ENCODE results near the gene CTRB1.

GRCh38 chr16:75233611-75233938 is 14.8 kb downstream of the CTRB1 start:
- no peak for TF ChIP-seq CTCF (IDR thresholded peaks at IDR 0.05)
- TF ChIP-seq ZFX (IDR thresholded peaks at IDR 0.05; ENCODE audit: borderline replicate concordance), result no peak
